Ovary (tissue), 3 donors: ENCODE results near the gene MAPK8.

ENCODE experiments used
- CTCF ChIP-seq, 3 donors: fragments of 450-650 bp in 2 of 3; fragments of 200-600 bp in 1 of 3; IDR thresholded peaks; one replicate each; pipeline versions ENCODE4 v1.5.1 to v1.8.0; 2016 to 2022; ENCODE audit warnings: antibody characterized with exemption in 3 of 3, mild to moderate bottlenecking in 1 of 3
- EP300 ChIP-seq: sonication (generic); formaldehyde crosslinking; IDR thresholded peaks from one replicate; pipeline ENCODE4 v1.6.1; 2017; ENCODE audit warnings: antibody characterized with exemption
- POLR2A ChIP-seq: fragments of 450-650 bp; IDR thresholded peaks from one replicate; pipeline ENCODE4 v1.6.1; 2017; ENCODE audit warnings: antibody characterized with exemption, mild to moderate bottlenecking, moderate library complexity
- donor health status: DM: no; HTN: no; CAD: no.

GRCh38 chr10:48459270-48460150, 153.0 kb downstream of the MAPK8 start:
- TF ChIP-seq CTCF (IDR thresholded peaks at IDR 0.05) (no peak), POLR2A (no peak), EP300 (no peak)
